Mesenteric fat pad (tissue), 1 donor: ENCODE data around the gene PRLR. TPM values are rescaled to one million over a fixed set of nuclear protein-coding genes. Genes with fewer than 3 reads are reported as not detected.
"Not testable (repeated sequence)": the region's sequence is repeated elsewhere in the genome, so short reads cannot be mapped to it uniquely, and the experiment has no call there.

Experiments used
- DNase-seq: peaks from one replicate; pipeline ENCODE4 v3.0.0-alpha.2; 2020; ENCODE audit warnings: low spot score
- long read RNA-seq: library from polyadenylated mRNA; unstranded; transcript quantifications from one replicate; pipeline ENCODE4 v2.0.0, GENCODE V29; 2020
- total RNA-seq: library from RNA; stranded (reverse); fragmentation: NEBNext Ultra II Directional; extraction: Animal tissue kit (Norgen Biotek cat#: 25700); gene quantifications from one replicate; pipeline ENCODE4 v1.2.1, GENCODE V29; 2021
- donor health status: DM: yes; HTN: yes; CAD: no.

PRLR gene
- 2.4 TPM for total RNA-seq
- long read RNA-seq: 0 reads

DNA sequence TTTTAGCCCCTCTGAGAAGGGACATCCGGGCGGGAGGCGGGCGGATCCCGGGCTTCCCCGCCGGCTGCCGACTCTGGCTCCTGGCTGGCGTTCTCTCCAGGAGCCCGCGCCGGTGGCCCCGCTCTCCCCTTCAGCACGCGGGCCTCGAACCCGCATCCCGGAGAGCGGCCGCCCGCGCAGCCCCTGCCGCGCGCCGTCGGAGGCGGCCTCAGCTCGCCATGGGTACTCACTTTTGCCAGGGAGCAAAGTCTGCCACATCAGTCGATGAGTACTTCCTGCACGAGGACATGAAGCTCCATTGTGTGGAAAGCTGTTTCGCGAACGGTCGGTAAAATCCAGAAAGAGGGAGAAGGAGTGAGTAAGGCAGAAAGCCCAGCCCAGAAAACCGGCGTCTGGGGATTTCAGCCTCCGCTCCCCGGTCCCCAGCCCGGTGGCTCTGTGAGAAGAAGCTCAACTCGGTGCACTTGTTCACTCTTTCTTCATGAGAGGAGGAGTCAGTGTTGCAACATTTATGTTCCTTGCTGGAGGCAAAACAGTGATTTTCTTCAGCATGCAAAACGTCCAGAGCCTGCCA, at the start of gene PRLR:
TSS of gene PRLR (minus strand) at position 450 of the 574 bp plus-strand sequence. CDS start 140,867 bp downstream, outside the sequence.
- no peak for DNase-seq

DNA sequence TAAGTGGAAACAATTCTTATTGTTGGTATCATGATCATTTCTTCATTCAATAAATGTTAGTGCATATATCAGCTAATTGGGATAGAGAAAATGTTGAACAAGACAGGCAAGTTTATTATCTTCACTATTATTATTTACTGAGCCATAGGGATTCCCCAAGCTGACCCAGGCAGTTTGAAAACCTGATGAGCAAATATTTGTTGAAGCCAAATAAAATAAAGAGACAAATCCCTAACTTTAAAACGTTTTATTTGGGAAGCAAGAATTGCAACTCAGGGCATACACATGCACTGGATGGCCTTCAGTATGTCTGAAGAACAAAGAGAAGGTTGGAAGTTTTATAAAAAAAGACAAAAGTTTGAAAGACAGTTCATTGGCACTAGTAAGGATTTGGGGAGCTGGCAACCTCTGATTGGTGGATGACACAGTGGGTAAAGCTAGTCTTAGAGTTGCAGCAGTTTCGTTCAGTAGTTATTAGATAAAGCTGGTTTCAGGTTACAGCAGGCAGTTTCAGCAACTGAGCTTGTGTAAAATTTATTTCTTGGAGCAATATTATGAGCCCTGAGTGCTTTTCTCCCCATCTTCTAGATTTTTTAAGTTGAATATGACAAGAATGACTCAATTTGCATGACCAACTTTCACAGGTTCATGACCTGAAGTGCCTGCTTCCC, 44.7 kb upstream of the PRLR start:
- no peak for DNase-seq

DNA sequence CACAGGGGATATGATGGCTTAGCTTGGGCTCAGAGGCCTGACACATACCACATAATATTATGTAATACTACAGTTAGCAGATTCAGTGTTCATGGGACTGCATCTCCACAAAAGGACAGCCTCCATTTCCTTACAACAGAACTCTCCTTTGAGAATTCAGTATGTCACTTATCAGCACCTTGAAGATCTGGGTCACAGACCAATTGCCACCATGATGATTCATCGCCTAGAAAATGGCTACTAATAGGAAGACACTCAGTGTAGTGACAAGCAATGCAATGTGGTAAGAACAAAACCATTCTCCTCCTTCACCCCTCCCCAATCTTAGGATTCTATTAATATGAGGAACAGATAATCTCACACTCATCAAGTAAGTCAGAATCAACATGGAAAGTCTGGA, 38.7 kb upstream of the PRLR start:
- DNase-seq: no peak

DNA sequence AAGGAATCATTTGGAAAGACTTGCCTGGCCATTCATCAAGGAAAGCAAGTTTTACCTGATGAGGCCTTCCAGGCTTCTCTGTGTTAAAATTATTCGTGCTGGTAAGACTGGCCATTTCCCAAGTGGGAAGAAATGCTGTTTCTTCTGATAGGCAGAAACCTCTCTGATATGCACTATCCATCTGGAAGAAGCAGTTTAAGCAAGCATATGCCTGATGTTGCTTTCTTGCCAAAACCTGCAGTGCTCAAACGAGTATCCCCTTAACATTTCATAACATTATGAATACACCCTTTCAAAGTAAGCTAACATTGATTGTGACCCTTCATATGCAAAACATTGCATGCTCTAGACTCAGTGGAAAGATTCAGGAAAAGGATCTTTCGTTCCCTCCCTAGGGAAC, 36.0 kb upstream of the PRLR start:
- no peak for DNase-seq

DNA sequence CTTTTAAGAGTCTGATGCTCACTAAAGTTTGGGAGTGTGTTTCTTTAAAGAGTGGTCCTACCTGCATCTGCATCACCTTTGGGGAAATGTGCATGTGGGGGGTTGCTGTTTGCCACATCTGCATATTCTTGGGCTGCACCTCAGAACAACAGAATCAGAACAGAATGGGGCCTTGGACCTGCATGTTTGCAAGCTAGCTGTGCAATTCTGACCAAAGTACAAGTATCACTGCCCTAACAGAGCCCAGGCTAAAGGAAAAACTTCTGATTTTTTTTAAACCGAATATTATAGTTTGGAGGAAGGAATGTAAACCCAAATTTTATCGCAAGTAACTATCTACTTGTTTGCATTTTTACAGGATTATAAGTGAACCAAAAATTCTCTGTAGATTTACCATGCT, 34.2 kb upstream of the PRLR start:
- no peak for DNase-seq

DNA sequence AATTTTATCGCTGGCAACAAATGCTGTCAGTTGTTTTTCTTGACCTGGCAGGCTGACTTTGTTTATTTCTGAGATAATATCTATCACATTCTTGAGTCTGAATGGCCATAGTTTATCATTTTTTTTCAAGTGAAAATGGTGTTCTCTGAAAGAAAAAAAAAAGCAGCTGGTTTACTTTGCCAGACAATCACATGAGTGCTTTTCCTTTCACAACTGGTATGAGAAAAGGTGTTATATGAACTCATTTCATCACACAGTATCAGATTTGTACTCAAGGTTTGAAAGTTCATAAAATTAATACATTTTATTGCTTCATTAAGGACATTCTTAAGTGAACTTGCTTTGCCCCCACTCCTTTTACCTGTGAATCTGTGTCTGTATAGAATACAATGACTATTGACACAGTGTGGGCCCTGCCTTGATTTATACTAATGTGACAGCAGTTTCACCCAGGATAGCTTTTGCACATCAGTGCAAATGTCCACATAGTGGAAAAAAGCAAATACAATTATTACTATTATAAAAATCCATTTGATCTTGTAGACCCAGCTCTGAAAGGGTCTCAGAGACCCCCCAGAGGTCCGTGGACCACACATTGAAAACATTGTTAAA, 33.1 kb upstream of the PRLR start:
- DNase-seq: no peak

DNA sequence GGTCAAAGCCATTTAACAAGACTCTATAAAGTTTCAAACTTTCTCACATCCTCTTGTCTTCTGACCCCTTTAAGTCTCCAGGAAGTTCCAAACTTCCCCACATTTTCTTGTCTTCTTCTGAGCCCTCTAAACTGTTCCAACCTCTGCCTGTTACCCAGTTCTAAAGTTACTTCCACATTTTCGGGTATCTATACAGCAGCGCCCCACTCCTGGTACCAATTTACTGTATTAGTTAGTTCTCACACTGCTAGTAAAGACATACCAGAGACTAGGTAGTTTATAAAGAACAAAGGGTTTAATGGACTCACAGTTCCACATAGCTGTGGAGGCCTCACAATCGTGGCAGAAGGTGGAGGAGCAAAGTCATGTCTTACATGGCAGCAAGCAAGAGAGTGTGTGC, 23.3 kb upstream of the PRLR start:
- no peak for DNase-seq

DNA sequence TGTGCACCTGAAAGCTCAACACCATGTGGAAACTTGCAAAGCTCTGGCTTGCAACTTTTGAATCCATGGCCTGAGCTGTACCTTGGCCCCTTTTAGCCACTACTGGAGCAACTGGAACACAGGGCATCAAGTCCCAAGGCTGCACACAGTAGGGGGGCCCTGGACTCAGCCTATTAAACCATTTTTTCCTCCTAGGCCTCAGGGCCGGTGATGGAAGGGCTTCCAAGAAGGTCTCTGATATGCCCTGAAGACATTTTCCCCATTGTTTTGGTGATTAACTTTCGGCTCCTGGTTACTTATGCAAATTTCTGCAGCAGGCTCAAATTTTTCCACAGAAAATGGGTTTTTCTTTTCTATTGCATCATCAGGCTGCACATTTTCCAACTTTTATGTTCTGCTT, 22.7 kb upstream of the PRLR start:
- no peak for DNase-seq

DNA sequence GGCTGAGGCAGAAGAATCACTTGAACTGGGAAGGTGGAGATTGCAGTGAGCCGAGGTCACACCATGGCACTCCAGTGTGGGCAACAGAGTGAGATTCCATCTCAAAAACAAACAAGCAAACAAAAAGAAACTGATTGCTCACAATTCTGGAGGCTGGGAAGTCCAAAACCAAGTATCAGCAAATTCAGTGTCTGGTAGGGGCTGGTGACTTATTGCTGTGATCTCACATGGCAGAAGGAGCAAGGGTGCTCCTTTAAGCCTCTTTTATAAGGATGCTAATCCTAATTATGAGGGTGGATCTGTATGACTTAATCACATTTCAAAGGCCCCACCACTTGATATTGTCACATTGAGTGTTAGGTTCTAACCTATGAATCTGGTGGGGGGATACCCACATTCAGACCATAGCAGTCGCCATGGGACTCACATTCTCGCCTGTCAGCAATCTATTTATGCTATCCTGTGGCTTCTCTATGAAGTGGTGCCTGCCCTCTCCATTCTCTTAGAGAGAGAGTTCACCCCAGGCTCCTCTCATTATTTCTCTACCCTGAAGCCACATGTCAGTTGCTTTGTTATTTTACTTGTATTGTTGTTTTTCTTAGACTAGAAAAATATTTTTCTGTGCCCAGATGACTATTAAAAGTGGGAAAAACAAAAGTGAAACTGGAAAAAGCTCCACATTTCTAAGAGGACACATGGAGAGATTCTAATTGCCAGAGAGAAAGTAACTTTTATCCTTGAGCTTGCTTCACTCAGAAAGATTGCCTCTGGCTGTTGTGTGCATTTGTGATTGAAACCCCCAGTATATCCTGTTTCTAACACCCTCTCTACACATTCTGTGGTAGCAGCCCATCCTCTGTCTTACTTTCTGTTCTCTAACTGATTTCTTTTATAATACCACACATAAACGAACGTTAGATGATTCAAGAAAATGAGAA, 18.8 kb upstream of the PRLR start:
- DNase-seq: no peak

DNA sequence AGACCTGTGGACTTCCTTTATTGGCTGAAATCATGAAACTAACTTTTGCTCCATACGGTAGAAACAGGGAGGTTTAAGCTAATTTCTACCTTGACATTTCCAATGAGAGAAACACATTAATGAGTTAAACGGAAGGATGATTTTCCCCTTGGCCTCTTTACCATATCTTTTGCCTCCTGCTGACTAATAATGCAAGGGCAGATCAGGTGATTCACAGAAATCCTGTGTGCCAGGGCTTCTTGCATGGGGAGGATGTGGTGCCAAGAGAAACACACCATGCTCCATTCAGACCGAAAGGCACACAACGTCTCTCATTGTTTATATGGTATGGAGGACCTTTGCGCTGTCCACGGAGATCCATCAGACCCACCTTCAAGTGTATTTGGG, 17.4 kb upstream of the PRLR start:
- no peak for DNase-seq

DNA sequence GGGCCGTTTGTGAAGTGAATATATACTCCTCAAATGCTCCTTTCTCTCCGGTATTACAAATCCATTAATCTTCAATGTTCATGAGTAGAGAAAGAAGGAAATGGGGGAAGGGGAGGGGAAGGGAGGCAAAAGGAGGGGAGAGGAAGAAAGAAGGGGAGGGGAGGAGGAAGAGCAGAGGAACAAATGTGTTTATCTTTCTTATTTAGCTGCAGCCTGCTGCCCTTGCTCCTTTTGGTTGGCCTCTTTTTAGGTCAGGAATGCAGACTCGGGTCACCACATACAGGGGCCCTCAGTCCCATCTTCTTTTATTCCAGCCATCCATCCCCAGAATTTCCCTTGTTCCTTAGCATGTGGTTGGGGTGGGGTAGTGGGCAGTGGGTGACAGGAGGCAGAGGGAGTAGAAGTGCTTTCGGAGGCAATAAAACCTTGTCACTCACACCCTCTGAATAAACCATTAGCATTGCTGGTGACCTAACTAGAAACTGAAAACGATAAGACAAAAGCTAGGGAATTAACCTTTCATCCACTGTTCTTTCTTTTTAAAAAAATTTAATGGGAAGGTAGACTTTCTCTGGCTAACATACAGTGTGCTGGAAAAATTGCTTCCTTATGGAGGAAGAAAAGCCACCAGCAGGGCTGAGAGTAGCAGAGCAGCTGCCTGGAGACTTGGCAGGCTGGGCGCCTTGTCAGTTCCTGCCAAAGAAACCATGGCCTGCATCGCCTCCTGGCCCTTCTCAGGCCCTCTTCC, 16.8 kb upstream of the PRLR start:
- DNase-seq: no peak

DNA sequence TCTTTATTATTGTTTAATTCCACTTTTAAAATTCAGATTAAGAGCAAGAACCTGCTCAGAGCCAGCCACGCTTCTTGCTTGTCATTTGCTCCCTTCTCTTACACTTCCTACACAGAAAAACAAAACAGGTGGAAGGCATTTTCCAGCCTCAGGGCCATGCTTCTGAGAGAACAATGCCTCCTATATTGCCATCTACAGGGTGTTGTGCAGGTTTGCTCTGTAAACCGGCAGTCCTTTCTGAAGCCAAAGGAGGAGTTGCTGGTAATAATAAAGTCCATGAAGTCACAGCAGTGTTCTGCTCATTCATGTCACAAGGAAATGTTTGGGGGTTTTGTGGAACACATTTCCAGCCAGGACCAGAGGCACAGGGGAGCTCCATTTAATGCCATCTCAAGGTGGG, 16.1 kb upstream of the PRLR start:
- DNase-seq: no peak

DNA sequence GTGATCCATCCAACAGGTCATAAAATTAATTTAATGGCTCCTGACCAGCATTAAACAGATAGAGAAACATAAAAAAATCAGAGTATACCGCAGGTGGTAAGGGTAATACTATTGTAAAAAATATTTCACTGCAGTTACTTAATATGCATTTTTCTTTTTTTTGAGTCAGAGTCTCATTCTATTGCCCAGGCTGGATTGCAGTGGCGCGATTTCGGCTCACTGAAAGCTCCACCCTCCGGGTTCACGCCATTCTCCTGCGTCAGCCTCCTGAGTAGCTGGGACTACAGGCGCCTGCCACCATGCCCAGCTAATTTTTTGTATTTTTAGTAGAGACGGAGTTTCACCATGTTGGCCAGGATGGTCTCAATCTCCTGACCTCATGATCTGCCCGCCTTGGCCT, 15.1 kb upstream of the PRLR start:
- DNase-seq: not testable (repeated sequence)

DNA sequence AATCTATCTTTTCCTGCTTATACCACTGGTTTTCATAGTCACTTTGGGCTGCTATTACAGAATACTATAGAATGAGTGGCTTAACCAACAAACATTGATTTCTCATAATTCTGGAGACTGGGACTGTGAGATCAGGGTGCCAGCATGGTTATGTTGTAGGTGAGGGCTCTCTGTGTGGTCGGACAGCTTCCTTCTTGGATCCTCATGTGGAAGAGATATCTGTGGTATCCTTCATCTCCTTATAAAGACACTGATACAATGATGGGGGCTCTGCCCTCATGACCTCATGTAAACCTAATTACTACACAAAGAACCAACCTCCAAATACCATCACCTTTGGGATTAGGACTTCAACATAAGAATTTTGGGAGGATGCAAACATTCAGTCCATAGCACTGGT, 13.9 kb upstream of the PRLR start:
- DNase-seq: no peak

DNA sequence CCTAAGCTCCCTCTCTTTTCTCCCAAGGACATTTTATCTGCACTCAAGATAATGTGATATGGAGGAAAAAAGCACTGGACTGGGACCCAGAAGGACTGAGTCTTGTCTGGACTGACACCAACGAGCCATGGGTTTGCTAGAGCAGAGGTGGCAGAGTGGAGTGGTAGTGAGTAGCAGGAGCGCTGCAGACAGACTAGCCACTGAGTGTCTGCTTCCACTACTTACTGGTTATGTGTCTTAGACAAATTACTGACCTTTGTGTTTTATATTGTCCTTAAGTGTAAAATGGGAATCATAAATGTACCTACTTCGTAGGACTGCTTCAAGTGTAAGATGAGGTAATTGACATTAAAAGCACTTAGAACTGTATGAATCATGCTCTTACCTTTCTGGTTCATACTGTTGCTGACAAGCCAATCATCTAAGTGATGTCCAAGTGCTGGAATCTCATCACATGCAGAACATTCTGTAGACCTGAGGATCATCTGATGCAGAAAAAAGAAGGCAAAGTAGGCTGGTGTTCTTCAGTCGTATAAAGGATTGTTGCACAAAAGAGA, 12.5 kb upstream of the PRLR start:
- no peak for DNase-seq

DNA sequence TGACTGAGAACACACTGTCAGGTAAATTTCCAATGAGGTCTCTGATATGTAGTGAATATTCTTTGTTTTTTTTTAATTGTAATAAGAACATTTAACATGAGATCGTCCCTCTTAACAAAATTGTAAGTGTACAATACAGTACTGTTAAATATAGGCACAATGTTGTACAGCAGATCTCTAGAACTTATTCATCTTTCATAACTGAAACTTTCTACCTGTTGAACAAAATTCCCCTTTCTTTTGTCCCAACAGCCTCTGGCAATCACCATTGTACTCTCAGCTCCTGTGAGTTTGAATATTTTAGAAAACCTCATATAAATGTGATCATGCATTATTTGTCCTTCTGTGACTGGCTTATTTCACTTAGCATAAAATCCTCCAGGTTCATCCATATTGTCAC, 10.6 kb upstream of the PRLR start:
- DNase-seq: no peak

DNA sequence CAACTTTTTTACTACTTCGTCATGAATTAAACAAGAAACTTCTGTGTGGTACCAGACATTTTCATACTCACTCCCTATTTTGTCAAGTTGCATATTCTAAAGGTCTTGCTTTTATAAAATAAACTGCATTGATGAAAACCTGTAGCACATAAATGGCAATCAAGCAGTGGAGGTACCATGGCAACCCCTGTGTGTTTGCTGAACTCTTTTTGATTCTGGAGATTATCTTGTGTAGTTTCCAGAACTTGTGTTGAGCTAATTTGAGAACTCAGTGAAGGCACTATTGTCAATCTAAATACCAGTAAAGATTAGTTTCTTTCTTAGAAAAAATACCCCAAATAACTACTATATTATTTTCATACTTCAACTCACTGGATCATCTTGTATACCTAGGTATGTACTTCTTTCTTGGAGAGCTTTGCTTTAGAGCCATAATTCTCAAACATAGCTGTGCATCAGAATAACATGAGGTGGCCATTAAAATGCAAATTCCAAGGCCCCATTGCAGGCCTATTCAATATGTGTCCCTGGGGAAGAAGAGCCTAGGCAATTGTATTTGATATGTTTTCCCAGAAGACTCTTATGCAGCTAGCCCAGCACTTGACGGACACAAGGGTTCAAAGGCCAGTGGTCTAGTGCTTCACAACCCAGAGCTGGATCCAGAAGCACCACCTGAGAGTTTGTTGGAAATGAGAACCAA, 9.8 kb upstream of the PRLR start:
- DNase-seq: no peak

DNA sequence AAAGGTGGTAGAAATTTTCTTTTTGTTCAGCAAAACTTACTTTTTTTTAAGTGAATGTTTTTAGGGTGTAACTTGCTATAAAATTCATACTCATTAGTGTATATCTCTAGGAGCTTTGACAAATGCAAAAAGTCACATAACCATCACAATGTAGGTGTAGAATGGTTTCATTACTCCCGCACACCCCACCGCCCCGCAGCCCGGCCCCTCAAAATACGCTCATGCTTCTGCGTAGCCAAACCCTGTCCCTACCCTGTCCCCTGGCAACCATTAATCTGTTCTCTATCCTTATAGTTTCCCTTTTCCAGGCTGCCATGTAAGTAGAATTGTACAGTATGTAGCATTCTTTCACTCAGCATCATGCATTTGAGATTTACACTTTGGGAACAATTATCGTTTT, 9.2 kb upstream of the PRLR start:
- DNase-seq: no peak

DNA sequence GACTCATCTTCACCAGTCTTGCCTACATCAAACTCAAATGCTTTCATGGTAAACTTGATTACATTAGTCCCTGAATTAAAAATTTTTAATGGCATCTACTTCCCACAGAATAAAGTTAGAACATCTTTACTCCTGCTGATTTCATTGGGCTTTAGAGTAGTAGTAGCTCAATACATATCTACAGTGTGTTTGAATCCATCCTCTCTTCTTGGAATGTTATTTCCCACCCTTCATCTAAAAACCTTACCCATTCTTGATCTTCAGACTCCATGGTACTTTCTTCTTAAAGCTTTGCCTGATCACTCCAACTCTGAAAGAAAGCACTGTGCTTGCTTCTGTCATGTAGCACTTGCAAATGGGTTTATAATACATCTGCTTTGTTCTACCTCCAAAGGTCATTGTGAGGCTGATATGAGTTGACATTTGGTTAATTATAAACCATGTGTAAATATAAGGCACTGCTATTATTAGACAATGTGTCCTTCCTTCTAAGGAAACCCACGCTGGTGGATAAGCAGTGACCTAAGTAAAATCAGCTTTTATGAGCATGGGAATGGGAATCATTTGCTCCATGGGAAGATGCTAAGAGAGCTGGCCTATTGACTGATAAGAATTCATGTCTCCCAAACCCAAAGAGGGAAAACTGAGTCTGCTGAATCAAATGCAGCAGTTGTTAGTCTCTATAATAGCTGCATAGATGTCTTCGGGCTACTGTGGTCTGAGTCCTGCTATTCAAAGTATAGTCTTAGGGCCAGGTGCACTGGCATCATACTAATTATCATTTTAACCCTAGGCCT, 7.5 kb upstream of the PRLR start:
- no peak for DNase-seq
